RWPE2 (cell line): Measurements from ENCODE around the gene AFF1.

Experiments
- ATAC-seq: fragments of 200-7000 bp; cut with Tn5 transposase; 3 replicates; pipeline ENCODE4 v1.9.1; 2021; ENCODE audit warnings: low read depth
- DNase-seq: peaks from one replicate; pipeline ENCODE4 v3.0.0-alpha.2; 2020; ENCODE audit warnings: low spot score
- H3K27ac ChIP-seq: fragments of 450-650 bp; 2 replicates; pipeline ENCODE4 v1.5.1; 2017; ENCODE audit warnings: mild to moderate bottlenecking; ENCODE audit not compliant: poor library complexity, severe bottlenecking
- H3K27me3 ChIP-seq: fragments of 250-450 bp; sonication (Bioruptor Pico); 2 replicates; pipeline ENCODE4 v1.5.1; 2021; ENCODE audit warnings: mild to moderate bottlenecking, moderate library complexity; ENCODE audit not compliant: insufficient read depth, poor library complexity, severe bottlenecking
- H3K36me3 ChIP-seq: fragments of 250-450 bp; sonication (Bioruptor Pico); 2 replicates; pipeline ENCODE4 v1.5.1; 2020; ENCODE audit warnings: low read depth, mild to moderate bottlenecking, moderate library complexity
- H3K4me1 ChIP-seq: fragments of 250-450 bp; sonication (Bioruptor Pico); 2 replicates; pipeline ENCODE4 v1.5.1; 2021; ENCODE audit warnings: mild to moderate bottlenecking, moderate library complexity; ENCODE audit not compliant: insufficient read depth, poor library complexity, severe bottlenecking
- H3K4me3 ChIP-seq: fragments of 250-450 bp; sonication (Bioruptor Pico); 2 replicates; pipeline ENCODE4 v1.5.1; 2021; ENCODE audit warnings: mild to moderate bottlenecking, moderate library complexity; ENCODE audit not compliant: severe bottlenecking
- H3K9me3 ChIP-seq: fragments of 250-450 bp; sonication (Bioruptor Pico); 2 replicates; pipeline ENCODE4 v1.5.1; 2021; ENCODE audit warnings: mild to moderate bottlenecking, moderate library complexity; ENCODE audit not compliant: severe bottlenecking
- TF ChIP-seq, protein P1 (sequence below): fragments of 450-650 bp; IDR thresholded peaks from one replicate; pipeline ENCODE4 v1.5.1; 2017; ENCODE audit warnings: mild to moderate bottlenecking, moderate library complexity; ENCODE audit not compliant: poor library complexity, severe bottlenecking

Gene AFF1

DNA sequence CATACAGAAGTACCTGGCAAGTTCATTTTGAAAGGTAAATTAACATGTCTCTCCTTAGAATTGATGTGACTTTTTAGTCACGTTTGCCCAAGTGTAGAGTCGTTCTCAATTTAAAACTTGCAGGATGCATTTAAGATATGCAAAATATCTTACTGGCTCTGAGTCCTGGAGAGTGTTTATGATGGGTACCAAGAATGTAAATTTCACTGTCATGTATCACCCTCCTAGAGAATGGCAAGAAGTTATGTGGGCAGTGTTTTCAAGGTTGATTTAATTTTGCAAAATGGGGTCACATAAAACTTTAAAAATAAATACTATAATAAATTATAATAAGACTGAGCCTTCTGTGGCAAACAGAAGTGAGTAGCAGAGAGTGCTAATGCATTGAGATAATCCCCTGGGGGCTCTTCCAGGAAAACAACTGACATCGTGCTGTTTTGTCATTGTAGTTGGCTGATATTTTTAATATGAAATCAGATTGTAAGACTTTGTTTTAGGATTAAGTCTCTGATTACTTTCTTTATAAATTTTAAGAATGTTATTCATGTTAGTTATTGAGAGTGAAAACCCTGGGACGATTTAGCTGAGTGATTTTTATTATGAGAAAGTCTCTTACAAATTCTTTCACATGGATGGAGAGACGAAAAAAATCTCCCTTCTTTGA is 103.0 kb downstream of the AFF1 start:
- TF ChIP-seq, protein P1, sequence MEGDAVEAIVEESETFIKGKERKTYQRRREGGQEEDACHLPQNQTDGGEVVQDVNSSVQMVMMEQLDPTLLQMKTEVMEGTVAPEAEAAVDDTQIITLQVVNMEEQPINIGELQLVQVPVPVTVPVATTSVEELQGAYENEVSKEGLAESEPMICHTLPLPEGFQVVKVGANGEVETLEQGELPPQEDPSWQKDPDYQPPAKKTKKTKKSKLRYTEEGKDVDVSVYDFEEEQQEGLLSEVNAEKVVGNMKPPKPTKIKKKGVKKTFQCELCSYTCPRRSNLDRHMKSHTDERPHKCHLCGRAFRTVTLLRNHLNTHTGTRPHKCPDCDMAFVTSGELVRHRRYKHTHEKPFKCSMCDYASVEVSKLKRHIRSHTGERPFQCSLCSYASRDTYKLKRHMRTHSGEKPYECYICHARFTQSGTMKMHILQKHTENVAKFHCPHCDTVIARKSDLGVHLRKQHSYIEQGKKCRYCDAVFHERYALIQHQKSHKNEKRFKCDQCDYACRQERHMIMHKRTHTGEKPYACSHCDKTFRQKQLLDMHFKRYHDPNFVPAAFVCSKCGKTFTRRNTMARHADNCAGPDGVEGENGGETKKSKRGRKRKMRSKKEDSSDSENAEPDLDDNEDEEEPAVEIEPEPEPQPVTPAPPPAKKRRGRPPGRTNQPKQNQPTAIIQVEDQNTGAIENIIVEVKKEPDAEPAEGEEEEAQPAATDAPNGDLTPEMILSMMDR: no peak
- H3K4me1 ChIP-seq: peaks cover 33% of the 10 kb centered on the region

DNA sequence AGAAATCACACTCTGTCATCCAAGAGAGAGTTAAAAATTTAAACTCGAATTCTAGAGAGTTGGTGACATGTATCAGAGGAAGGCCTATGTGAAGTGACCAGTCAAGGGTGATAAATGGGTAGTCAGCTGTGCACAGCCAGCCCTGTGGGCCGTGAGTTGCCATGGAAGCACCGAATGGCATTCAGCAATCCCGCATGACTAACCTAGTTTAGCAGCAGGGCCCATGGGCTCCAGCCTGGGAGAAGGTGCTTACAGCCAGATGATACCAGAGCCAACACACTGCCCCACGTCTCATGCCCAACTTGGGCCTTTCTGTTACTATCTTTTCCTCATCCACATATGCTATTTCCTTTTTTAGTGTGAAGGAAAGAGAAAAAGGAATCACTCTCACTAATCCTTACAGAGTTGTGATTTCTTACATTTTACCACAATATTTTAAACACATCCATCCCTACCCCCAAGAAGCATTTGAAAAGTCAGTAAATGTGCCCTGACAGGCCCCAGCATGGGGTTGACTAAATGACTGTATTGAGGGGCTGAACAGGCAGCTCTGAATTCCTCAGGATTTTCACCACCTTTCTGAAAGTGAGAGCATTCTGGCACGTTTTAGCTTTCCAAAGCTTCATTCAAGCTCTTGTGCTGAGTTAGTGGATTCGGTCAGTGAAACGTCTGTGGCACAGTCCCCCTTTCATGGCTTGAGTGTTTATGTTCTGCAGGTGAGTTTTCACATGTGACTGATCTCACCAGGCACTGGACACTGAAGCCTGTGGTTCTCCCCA is 104.2 kb downstream of the AFF1 start:
- peak; percentile 96 for ATAC-seq

More for the DNA sequence above, 103.0 kb downstream of the AFF1 start:
- Histone ChIP-seq H3K4me3 (no peak overlapping the region), H3K36me3 (no peaks in the 10 kb centered on the region), H3K27me3 (no peaks in the 10 kb centered on the region), H3K27ac (peak overlapping the region; percentile 8), H3K9me3 (no peaks in the 10 kb centered on the region)
- ATAC-seq (no peak), DNase-seq (no peak)

DNA sequence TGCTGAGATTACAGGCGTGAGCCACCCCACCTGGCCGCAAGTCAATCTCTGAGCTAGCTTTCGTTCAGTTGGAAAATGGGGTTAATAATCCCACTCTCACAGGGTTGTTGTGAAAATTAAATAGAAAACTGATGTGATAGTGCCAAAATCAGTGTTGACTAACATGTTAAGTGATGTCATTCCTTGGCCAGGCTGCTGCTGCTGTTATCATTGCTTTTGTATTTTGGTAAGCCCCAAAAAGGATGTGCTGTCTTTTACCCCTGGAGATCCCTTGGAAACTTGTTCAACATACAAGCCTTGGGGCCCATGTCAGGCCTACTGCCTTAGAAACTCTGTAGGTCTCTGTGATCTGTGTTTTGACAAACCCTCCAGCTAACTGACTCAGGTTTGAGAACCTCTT is 106.3 kb downstream of the AFF1 start:
- Histone ChIP-seq H3K9me3 (no peaks in the 10 kb centered on the region), H3K4me1 (peaks cover 13% of the 10 kb centered on the region), H3K27me3 (no peaks in the 10 kb centered on the region), H3K27ac (no peak overlapping the region), H3K4me3 (no peak overlapping the region), H3K36me3 (peaks cover under 1% of the 10 kb centered on the region; the same call in 1 of the 2 replicates)
- ATAC-seq: no peak
- no peak for DNase-seq
- TF ChIP-seq, protein P1: no peak

More for the DNA sequence above, 104.2 kb downstream of the AFF1 start:
- H3K36me3 ChIP-seq: no peaks in the 10 kb centered on the region
- no peak overlapping the region for H3K4me3 ChIP-seq
- peak; percentile 77 for DNase-seq
- peak overlapping the region; percentile 8 for H3K27ac ChIP-seq
- peaks cover 20% of the 10 kb centered on the region for H3K4me1 ChIP-seq
- no peaks in the 10 kb centered on the region for H3K27me3 ChIP-seq
- no peaks in the 10 kb centered on the region for H3K9me3 ChIP-seq
- TF ChIP-seq, protein P1: no peak

DNA sequence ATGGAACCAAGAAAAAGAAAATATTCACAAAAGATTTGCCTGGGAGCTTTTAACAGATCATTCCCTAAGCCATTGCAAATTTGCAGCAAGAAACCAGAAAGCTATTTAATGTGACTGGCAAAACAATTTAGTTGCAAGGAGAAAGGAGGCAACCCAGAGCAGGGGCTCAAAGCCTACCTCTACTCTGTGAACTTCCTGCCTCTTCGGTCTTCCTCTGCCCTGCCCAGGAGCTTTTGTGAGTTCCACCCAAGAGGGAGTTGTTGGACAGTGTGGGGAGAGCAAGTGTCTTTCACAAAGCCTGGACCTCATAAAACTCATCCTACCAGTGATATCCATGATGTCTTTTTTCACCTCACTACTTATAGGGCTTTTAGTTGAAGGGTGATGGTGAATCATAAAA is 107.4 kb downstream of the AFF1 start:
- Histone ChIP-seq H3K4me1 (peaks cover 13% of the 10 kb centered on the region), H3K9me3 (no peaks in the 10 kb centered on the region), H3K27me3 (no peaks in the 10 kb centered on the region), H3K36me3 (peaks cover 9% of the 10 kb centered on the region), H3K27ac (no peak overlapping the region), H3K4me3 (no peak overlapping the region)
- TF ChIP-seq, protein P1: no peak
- no peak for ATAC-seq
- DNase-seq: no peak
